DMS153 treated with DMSO at 0.1 percent for 48 hours (cell line): Measurements from ENCODE around the gene SRGAP1.
"Not testable (repeated sequence)": the region's sequence is repeated elsewhere in the genome, so short reads cannot be mapped to it uniquely, and the experiment has no call there.

Experiments
- DNase-seq: peaks from one replicate; lab custom pipeline; 2025; ENCODE audit not compliant: unreplicated experiment; lab: John Stamatoyannopoulos, UW

SRGAP1 gene

GRCh38 chr12:63865448-63865847, 20.9 kb downstream of the SRGAP1 start:
- DNase-seq: no peak

- no peak for DNase-seq
Measured at GRCh38 chr12:63867053-63867452, 22.6 kb downstream of the SRGAP1 start.

- DNase-seq: no peak
Measured at GRCh38 chr12:63869656-63870055, 25.2 kb downstream of the SRGAP1 start.

GRCh38 chr12:63870838-63871237, 26.3 kb downstream of the SRGAP1 start:
- DNase-seq: no peak

- no peak for DNase-seq
Measured at GRCh38 chr12:63874897-63875480, 30.5 kb downstream of the SRGAP1 start.

GRCh38 chr12:63875703-63876102, 31.2 kb downstream of the SRGAP1 start:
- DNase-seq: no peak

- no peak for DNase-seq
Measured at GRCh38 chr12:63876980-63877379, 32.5 kb downstream of the SRGAP1 start.

- DNase-seq: no peak
Measured at GRCh38 chr12:63877693-63878092, 33.2 kb downstream of the SRGAP1 start.

GRCh38 chr12:63880235-63880634, 35.7 kb downstream of the SRGAP1 start:
- DNase-seq: not testable (repeated sequence)

GRCh38 chr12:63880742-63881263, 36.3 kb downstream of the SRGAP1 start:
- no peak for DNase-seq

GRCh38 chr12:63882844-63883243, 38.3 kb downstream of the SRGAP1 start:
- peak; percentile 21 for DNase-seq

- DNase-seq: no peak
Measured at GRCh38 chr12:63885401-63885800, 40.9 kb downstream of the SRGAP1 start.

GRCh38 chr12:63888908-63889635, 44.6 kb downstream of the SRGAP1 start:
- no peak for DNase-seq

- no peak for DNase-seq
Measured at GRCh38 chr12:63889721-63890509, 45.4 kb downstream of the SRGAP1 start.

GRCh38 chr12:63893170-63893569, 48.7 kb downstream of the SRGAP1 start:
- DNase-seq: no peak

GRCh38 chr12:63894132-63894531, 49.6 kb downstream of the SRGAP1 start:
- no peak for DNase-seq

- DNase-seq: no peak
Measured at GRCh38 chr12:63895841-63896240, 51.3 kb downstream of the SRGAP1 start.

- DNase-seq: no peak
Measured at GRCh38 chr12:63897931-63898330, 53.4 kb downstream of the SRGAP1 start.

GRCh38 chr12:63898764-63899337, 54.4 kb downstream of the SRGAP1 start:
- no peak for DNase-seq

GRCh38 chr12:63899396-63899795, 54.9 kb downstream of the SRGAP1 start:
- DNase-seq: no peak
